ENCODE results near the gene MRNIP. TPM values are rescaled to one million over a fixed set of nuclear protein-coding genes. Genes with fewer than 3 reads are reported as not detected.
A peak's percentile ranks its signal among the peaks of the same experiment; 100 is the strongest.

The MRNIP gene
- total RNA-seq, 1 donor from 2014 or later = 13.1 TPM

- H3K9me3 ChIP-seq (replicated peaks) = no peaks in the 10 kb centered on the region
- peaks cover 8% of the 10 kb centered on the region for H3K36me3 ChIP-seq
- intact Hi-C loops (cut with micrococcal nuclease) = no loop called here
- no peak for TF ChIP-seq CTCF (IDR thresholded peaks at IDR 0.05; ENCODE audit: borderline replicate concordance)
- no peaks in the 10 kb centered on the region for H3K27me3 ChIP-seq (ENCODE audit: low read depth)
- peak overlapping the region; percentile 98 for H3K27ac ChIP-seq (replicated peaks)
- DNase-seq = no peak
- peak overlapping the region; percentile 72 for H3K4me3 ChIP-seq
- H3K4me1 ChIP-seq = peaks cover 52% of the 10 kb centered on the region
These were observed 41.7 kb downstream of the MRNIP start for GRCh38 chr5:179816796-179817469.

- Histone ChIP-seq H3K4me3 (peak overlapping the region; percentile 72), H3K9me3 (replicated peaks) (no peaks in the 10 kb centered on the region), H3K36me3 (peaks cover 6% of the 10 kb centered on the region), H3K27me3 (ENCODE audit: low read depth) (no peaks in the 10 kb centered on the region), H3K4me1 (peaks cover 49% of the 10 kb centered on the region), H3K27ac (replicated peaks) (peak overlapping the region; percentile 98)
- DNase-seq = no peak
- TF ChIP-seq CTCF (IDR thresholded peaks at IDR 0.05; ENCODE audit: borderline replicate concordance) = no peak
- intact Hi-C loops (cut with micrococcal nuclease) = no loop called here
These were observed 42.2 kb downstream of the MRNIP start for GRCh38 chr5:179816401-179816795.

GRCh38 chr5:179815491-179816249 lies 42.9 kb downstream of the MRNIP start:
- TF ChIP-seq CTCF (IDR thresholded peaks at IDR 0.05; ENCODE audit: borderline replicate concordance) = no peak
- no peak overlapping the region for H3K4me3 ChIP-seq
- peaks cover 42% of the 10 kb centered on the region for H3K4me1 ChIP-seq
- peaks cover 6% of the 10 kb centered on the region for H3K36me3 ChIP-seq
- H3K27me3 ChIP-seq (ENCODE audit: low read depth) = no peaks in the 10 kb centered on the region
- intact Hi-C loops (cut with micrococcal nuclease) = no loop called here
- no peak overlapping the region for H3K27ac ChIP-seq (replicated peaks)
- no peak for DNase-seq
- H3K9me3 ChIP-seq (replicated peaks) = no peaks in the 10 kb centered on the region

- peaks cover 6% of the 10 kb centered on the region for H3K36me3 ChIP-seq
- intact Hi-C loops (cut with micrococcal nuclease) = no loop called here
- no peak for DNase-seq
- no peaks in the 10 kb centered on the region for H3K27me3 ChIP-seq (ENCODE audit: low read depth)
- H3K9me3 ChIP-seq (replicated peaks) = no peaks in the 10 kb centered on the region
- no peak overlapping the region for H3K4me3 ChIP-seq
- no peak overlapping the region for H3K27ac ChIP-seq (replicated peaks)
- peaks cover 28% of the 10 kb centered on the region for H3K4me1 ChIP-seq
- TF ChIP-seq CTCF (IDR thresholded peaks at IDR 0.05; ENCODE audit: borderline replicate concordance) = no peak
These were observed 44.5 kb downstream of the MRNIP start for GRCh38 chr5:179814090-179814489.

GRCh38 chr5:179812997-179813607 lies 45.5 kb downstream of the MRNIP start:
- H3K27ac ChIP-seq (replicated peaks) = no peak overlapping the region
- DNase-seq = no peak
- H3K4me1 ChIP-seq = peaks cover 18% of the 10 kb centered on the region
- H3K36me3 ChIP-seq = peaks cover 6% of the 10 kb centered on the region
- H3K27me3 ChIP-seq (ENCODE audit: low read depth) = no peaks in the 10 kb centered on the region
- intact Hi-C loops (cut with micrococcal nuclease) = no loop called here
- TF ChIP-seq CTCF (IDR thresholded peaks at IDR 0.05; ENCODE audit: borderline replicate concordance) = no peak
- H3K9me3 ChIP-seq (replicated peaks) = no peaks in the 10 kb centered on the region
- no peak overlapping the region for H3K4me3 ChIP-seq
